CD14-positive monocyte (primary cell): Measurements from ENCODE around the gene NPC2. TPM values are rescaled to one million over a fixed set of nuclear protein-coding genes. Genes with fewer than 3 reads are reported as not detected.

Source experiments
- DNase-seq, 3 donors: peaks; one replicate each; pipeline ENCODE4 v3.0.0-alpha.2; 2011 to 2022
- H2AFZ ChIP-seq: 2 replicates; pipeline ENCODE4 v1.6.0; 2012; ENCODE audit warnings: mild to moderate bottlenecking, low read depth, low read length, inconsistent platforms; ENCODE audit not compliant: insufficient read depth, poor library complexity, severe bottlenecking
- H3K27ac ChIP-seq, 2 donors: 1 replicate in 1 of 2; 2 replicates in 1 of 2; pipeline ENCODE4 v1.5.1; 2012 to 2013; ENCODE audit warnings: low read length in 2 of 2, control low read depth in 1 of 2, inconsistent platforms in 1 of 2, low read depth in 1 of 2, mild to moderate bottlenecking in 1 of 2
- H3K27me3 ChIP-seq, 2 donors: one replicate each; pipeline versions ENCODE4 v1.6.0 to v1.6.1; 2011 to 2013; ENCODE audit warnings: low read length in 2 of 2; ENCODE audit not compliant: control insufficient read depth in 2 of 2, insufficient read depth in 2 of 2
- H3K36me3 ChIP-seq, 2 donors: replicated peaks in 1 of 2; 1 replicate in 1 of 2; 2 replicates in 1 of 2; pipeline versions ENCODE4 v1.5.1 to v1.6.1; 2012 to 2013; ENCODE audit warnings: low read length in 2 of 2, control low read depth in 1 of 2, inconsistent platforms in 1 of 2, mild to moderate bottlenecking in 1 of 2; ENCODE audit not compliant: insufficient read depth in 2 of 2, control insufficient read depth in 1 of 2
- H3K4me1 ChIP-seq, 2 donors: 1 replicate in 1 of 2; 2 replicates in 1 of 2; pipeline versions ENCODE4 v1.5.1 to v1.6.1; 2012 to 2013; ENCODE audit warnings: low read length in 2 of 2, control low read depth in 1 of 2, inconsistent platforms in 1 of 2, mild to moderate bottlenecking in 1 of 2, moderate library complexity in 1 of 2; ENCODE audit not compliant: insufficient read depth in 2 of 2, control insufficient read depth in 1 of 2
- H3K4me2 ChIP-seq: replicated peaks from 2 replicates; pipeline ENCODE3; 2012; ENCODE audit warnings: low read length, moderate library complexity, mild to moderate bottlenecking; ENCODE audit not compliant: poor library complexity, severe bottlenecking; ENCODE audit errors: extremely low read depth
- H3K4me3 ChIP-seq, 3 experiments: fragments of 200-600 bp in 1 of 3; sonication (generic) in 1 of 3; replicated peaks in 1 of 3; 1 replicate in 2 of 3; 2 replicates in 1 of 3; pipeline ENCODE4 v1.5.1; 2011 to 2013; ENCODE audit warnings: low read length in 3 of 3, mild to moderate bottlenecking in 3 of 3, control low read depth in 2 of 3, low read depth in 2 of 3, inconsistent platforms in 1 of 3, moderate library complexity in 1 of 3
- H3K79me2 ChIP-seq: 2 replicates; pipeline ENCODE4 v1.6.0; 2012; ENCODE audit warnings: mild to moderate bottlenecking, control low read depth, inconsistent platforms, low read length, moderate library complexity; ENCODE audit not compliant: insufficient read depth
- H3K9ac ChIP-seq: 2 replicates; pipeline ENCODE4 v1.6.0; 2017; ENCODE audit warnings: low read length, mild to moderate bottlenecking; ENCODE audit not compliant: insufficient read depth, poor library complexity, severe bottlenecking
- H3K9me3 ChIP-seq, 2 donors: replicated peaks in 1 of 2; 1 replicate in 1 of 2; 2 replicates in 1 of 2; pipeline versions ENCODE4 v1.5.1 to v1.6.1; 2012 to 2013; ENCODE audit warnings: low read length in 2 of 2, control low read depth in 1 of 2; ENCODE audit not compliant: control insufficient read depth in 1 of 2, insufficient read depth in 1 of 2
- H4K20me1 ChIP-seq: 2 replicates; pipeline ENCODE4 v1.6.0; 2012; ENCODE audit warnings: mild to moderate bottlenecking, low read length, control low read depth, moderate library complexity; ENCODE audit not compliant: insufficient read depth
- H3K27ac Mint-ChIP-seq, 7 donors: one replicate each; pipeline ENCODE4 v1.8.0; 2020; ENCODE audit warnings: mild to moderate bottlenecking in 7 of 7, mixed read lengths in 7 of 7, moderate library complexity in 6 of 7, inconsistent platforms in 2 of 7
- H3K27me3 Mint-ChIP-seq, 3 donors: one replicate each; pipeline ENCODE4 v1.8.0; 2021 to 2022; ENCODE audit warnings: low read depth in 3 of 3, mild to moderate bottlenecking in 3 of 3, mixed read lengths in 3 of 3, moderate library complexity in 3 of 3, inconsistent platforms in 1 of 3
- H3K36me3 Mint-ChIP-seq, 2 donors: one replicate each; pipeline ENCODE4 v1.8.0; 2020; ENCODE audit warnings: mixed read lengths in 2 of 2, inconsistent platforms in 1 of 2, mild to moderate bottlenecking in 1 of 2
- H3K4me1 Mint-ChIP-seq: one replicate; pipeline ENCODE4 v1.8.0; 2020; ENCODE audit warnings: mild to moderate bottlenecking, mixed read lengths
- H3K4me3 Mint-ChIP-seq, 2 donors: one replicate each; pipeline ENCODE4 v1.8.0; 2020; ENCODE audit warnings: mild to moderate bottlenecking in 2 of 2, mixed read lengths in 2 of 2, moderate library complexity in 1 of 2
- H3K9me3 Mint-ChIP-seq, 7 donors: one replicate each; pipeline ENCODE4 v1.8.0; 2020 to 2022; ENCODE audit warnings: mixed read lengths in 7 of 7, mild to moderate bottlenecking in 6 of 7, moderate library complexity in 6 of 7, inconsistent platforms in 2 of 7
- CTCF ChIP-seq: fragments of 200-600 bp; IDR thresholded peaks from one replicate; pipeline ENCODE4 v1.8.0; 2022; ENCODE audit warnings: antibody characterized with exemption, mild to moderate bottlenecking
- WGBS: methylation state at CpG from one replicate; pipeline ENCODE4 v1.1.5; 2013; ENCODE audit warnings: missing lambda C conversion rate; ENCODE audit not compliant: insufficient coverage; 5-methylcytosine and 5-hydroxymethylcytosine counted together
- intact Hi-C, 2 donors: fragments of 100-400 bp; cut with micrococcal nuclease; formaldehyde crosslinking; loops; one replicate each; pipeline versions ENCODE4 v1.15.0 to v1.15.1; 2023
- polyA plus RNA-seq, 3 donors: library from polyadenylated mRNA; depleted of rRNA in 1 of 3; unstranded in 2 of 3; stranded (reverse) in 1 of 3; fragments of 300-500 nt in 2 of 3; fragments of >200 nt in 1 of 3; fragmentation: Illumina TruSeq in 2 of 3; gene quantifications; 1 replicate in 2 of 3; 2 replicates in 1 of 3; pipeline ENCODE4 v1.2.3, GENCODE V29; 2012 to 2021

The NPC2 gene
- polyA plus RNA-seq, 3 donors, result 675 to 1,159 (median 772) TPM

- Histone ChIP-seq H4K20me1 (no peaks in the 10 kb centered on the region), H3K4me1 (peaks cover 0 to 8% of the 10 kb centered on the region in 2 donors), H3K27ac (no peak overlapping the region), H3K4me3 (no peak overlapping the region), H3K27me3 (no peaks in the 10 kb centered on the region), H2AFZ (no peak overlapping the region), H3K36me3 (no peaks in the 10 kb centered on the region), H3K79me2 (no peaks in the 10 kb centered on the region), H3K9ac (no peak overlapping the region), H3K4me2 (no peak overlapping the region), H3K9me3 (no peaks in the 10 kb centered on the region)
- Mint-ChIP-seq H3K27me3 (peaks cover 1 to 3% (median 2%) of the 10 kb centered on the region in 3 donors), H3K36me3 (no peaks in the 10 kb centered on the region), H3K27ac (no peak overlapping the region), H3K4me1 (peaks cover 15% of the 10 kb centered on the region), H3K4me3 (no peak overlapping the region), H3K9me3 (no peaks in the 10 kb centered on the region)
- no peak for TF ChIP-seq CTCF
- no peak for DNase-seq
- 100% methylated on average over 7 of the region's 10 CpGs for WGBS
- intact Hi-C loops, result no loop called here
Observed at GRCh38 chr14:74532246-74532645, 39.1 kb upstream of the NPC2 start.

- H4K20me1 ChIP-seq, result no peaks in the 10 kb centered on the region
- no peak for TF ChIP-seq CTCF
- Mint-ChIP-seq H3K9me3 (peaks cover 0 to 3% (median 0%) of the 10 kb centered on the region in 7 donors), H3K27me3 (peaks cover 1 to 3% (median 2%) of the 10 kb centered on the region in 3 donors), H3K27ac (peak overlapping the region in 1 of 7 donors; percentile 33), H3K36me3 (no peaks in the 10 kb centered on the region), H3K4me1 (peaks cover 15% of the 10 kb centered on the region), H3K4me3 (no peak overlapping the region)
- no peaks in the 10 kb centered on the region for H3K36me3 ChIP-seq
- no peak overlapping the region for H3K4me3 ChIP-seq
- no peak overlapping the region for H3K4me2 ChIP-seq
- H3K79me2 ChIP-seq, result no peaks in the 10 kb centered on the region
- peak overlapping the region; percentile 24 for H2AFZ ChIP-seq
- 58% methylated on average over 3 of the region's 5 CpGs for WGBS
- no peak for DNase-seq
- H3K4me1 ChIP-seq, result peaks cover 0 to 8% of the 10 kb centered on the region in 2 donors
- H3K9ac ChIP-seq, result no peak overlapping the region
- H3K27me3 ChIP-seq, result no peaks in the 10 kb centered on the region
- no peak overlapping the region for H3K27ac ChIP-seq
- intact Hi-C loops, result no loop called here
- no peaks in the 10 kb centered on the region for H3K9me3 ChIP-seq
Observed at GRCh38 chr14:74531467-74531866, 38.4 kb upstream of the NPC2 start.
